Endodermal cell (in vitro differentiated cells): Measurements from ENCODE around the gene CIT. TPM values are rescaled to one million over a fixed set of nuclear protein-coding genes. Genes with fewer than 3 reads are reported as not detected.

Experiments
- DNase-seq: peaks from one replicate; pipeline ENCODE4 v3.0.0-alpha.2; 2017
- H3K27ac ChIP-seq: 2 replicates; pipeline ENCODE4 v1.5.1; 2013; ENCODE audit warnings: mild to moderate bottlenecking, low read depth, low read length, moderate library complexity
- H3K27me3 ChIP-seq: 2 replicates; pipeline ENCODE4 v1.6.1; 2013; ENCODE audit warnings: mild to moderate bottlenecking, low read length, moderate library complexity; ENCODE audit not compliant: insufficient read depth, control insufficient read depth, poor library complexity, severe bottlenecking
- H3K36me3 ChIP-seq: 2 replicates; pipeline ENCODE4 v1.7.0; 2013; ENCODE audit warnings: mild to moderate bottlenecking, low read length, moderate library complexity; ENCODE audit not compliant: control insufficient read depth, insufficient read depth
- H3K4me1 ChIP-seq: one replicate; pipeline ENCODE4 v1.7.0; 2013; ENCODE audit warnings: low read length; ENCODE audit not compliant: control insufficient read depth, insufficient read depth
- H3K4me3 ChIP-seq: 2 replicates; pipeline ENCODE4 v1.5.1; 2013; ENCODE audit warnings: mild to moderate bottlenecking, low read length, moderate library complexity
- H3K9ac ChIP-seq: 2 replicates; pipeline ENCODE4 v1.6.1; 2013; ENCODE audit warnings: mild to moderate bottlenecking, low read length, moderate library complexity; ENCODE audit not compliant: poor library complexity, severe bottlenecking; ENCODE audit errors: extremely low read depth
- H3K9me3 ChIP-seq: 2 replicates; pipeline ENCODE4 v1.6.1; 2013; ENCODE audit warnings: mild to moderate bottlenecking, low read length, moderate library complexity; ENCODE audit not compliant: control insufficient read depth
- H3K27ac Mint-ChIP-seq: 2 replicates; pipeline ENCODE4 v1.8.0; 2020; ENCODE audit warnings: mixed read lengths
- H3K27me3 Mint-ChIP-seq: 2 replicates; pipeline ENCODE4 v1.8.0; 2021; ENCODE audit warnings: mild to moderate bottlenecking, mixed read lengths; ENCODE audit not compliant: insufficient read depth
- H3K36me3 Mint-ChIP-seq: 2 replicates; pipeline ENCODE4 v1.8.0; 2020; ENCODE audit warnings: low read depth, mixed read lengths
- H3K4me1 Mint-ChIP-seq: 2 replicates; pipeline ENCODE4 v1.8.0; 2020; ENCODE audit warnings: mixed read lengths
- H3K4me3 Mint-ChIP-seq: 2 replicates; pipeline ENCODE4 v1.8.0; 2020; ENCODE audit warnings: mild to moderate bottlenecking, moderate library complexity, mixed read lengths
- H3K9me3 Mint-ChIP-seq: 2 replicates; pipeline ENCODE4 v1.8.0; 2020; ENCODE audit warnings: mild to moderate bottlenecking, mixed read lengths
- WGBS, 2 experiments: methylation state at CpG; one replicate each; pipeline versions ENCODE4 v1.1.5 to v1.1.7; 2013; ENCODE audit warnings: missing lambda C conversion rate in 2 of 2, mixed read lengths in 1 of 2; ENCODE audit not compliant: insufficient coverage in 1 of 2, insufficient read length in 1 of 2; 5-methylcytosine and 5-hydroxymethylcytosine counted together
- microRNA-seq: library from miRNA; unstranded; fragments of <30 nt; microRNA quantifications from one replicate; pipeline ENCODE4 v1.2.0, GENCODE V29; 2020; ENCODE audit warnings: borderline microRNAs expressed
- total RNA-seq, 2 donors: library from RNA; stranded (reverse); fragmentation: NEBNext Ultra II Directional in 1 of 2; extraction: Animal tissue kit (Norgen Biotek cat#: 25700) in 1 of 2; gene quantifications; 2 replicates in 1 of 2; 3 replicates in 1 of 2; pipeline ENCODE4 v1.2.1, GENCODE V29; 2021
- TF ChIP-seq, protein P1 (sequence below): fragments of 200-600 bp; sonication (generic); conservative IDR thresholded peaks from 2 replicates; pipeline ENCODE4 v1.5.0; 2021; ENCODE audit warnings: antibody characterized with exemption, mild to moderate bottlenecking

Gene CIT
- total RNA-seq, 2 donors from 2014 or later, result 57.3 to 79.1 TPM

DNA sequence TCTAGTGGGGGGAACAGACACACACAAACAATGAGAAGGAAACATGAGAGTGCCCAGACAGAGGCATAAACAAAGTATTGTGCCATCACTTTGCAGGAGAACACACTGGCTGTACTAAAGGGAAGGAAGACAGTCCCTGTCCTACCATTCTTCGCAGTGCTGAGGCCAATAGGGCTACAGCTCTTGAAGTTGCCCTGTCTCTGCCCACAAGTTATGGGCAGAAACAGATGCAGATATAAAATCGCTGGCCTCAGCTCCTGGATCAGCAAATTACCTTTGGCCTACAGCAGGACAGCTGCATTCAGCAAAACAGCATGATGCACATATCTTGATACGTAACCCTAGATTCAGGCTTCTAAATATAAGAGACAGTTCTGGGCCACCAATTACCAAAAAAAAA lies 232.2 kb downstream of the CIT start:
- Histone ChIP-seq H3K9ac (no peak overlapping the region), H3K9me3 (no peaks in the 10 kb centered on the region), H3K4me3 (no peak overlapping the region), H3K27ac (no peak overlapping the region), H3K27me3 (no peaks in the 10 kb centered on the region), H3K36me3 (no peaks in the 10 kb centered on the region), H3K4me1 (no peaks in the 10 kb centered on the region)
- DNase-seq, result no peak
- Mint-ChIP-seq H3K27me3 (peaks cover 16% of the 10 kb centered on the region), H3K27ac (no peak overlapping the region), H3K4me1 (no peaks in the 10 kb centered on the region), H3K9me3 (no peaks in the 10 kb centered on the region), H3K36me3 (no peaks in the 10 kb centered on the region), H3K4me3 (no peak overlapping the region)
- WGBS, 2 experiments, result 83 to 93% methylated on average over 1 to 3 of the region's 3 CpGs
- TF ChIP-seq, protein P1, sequence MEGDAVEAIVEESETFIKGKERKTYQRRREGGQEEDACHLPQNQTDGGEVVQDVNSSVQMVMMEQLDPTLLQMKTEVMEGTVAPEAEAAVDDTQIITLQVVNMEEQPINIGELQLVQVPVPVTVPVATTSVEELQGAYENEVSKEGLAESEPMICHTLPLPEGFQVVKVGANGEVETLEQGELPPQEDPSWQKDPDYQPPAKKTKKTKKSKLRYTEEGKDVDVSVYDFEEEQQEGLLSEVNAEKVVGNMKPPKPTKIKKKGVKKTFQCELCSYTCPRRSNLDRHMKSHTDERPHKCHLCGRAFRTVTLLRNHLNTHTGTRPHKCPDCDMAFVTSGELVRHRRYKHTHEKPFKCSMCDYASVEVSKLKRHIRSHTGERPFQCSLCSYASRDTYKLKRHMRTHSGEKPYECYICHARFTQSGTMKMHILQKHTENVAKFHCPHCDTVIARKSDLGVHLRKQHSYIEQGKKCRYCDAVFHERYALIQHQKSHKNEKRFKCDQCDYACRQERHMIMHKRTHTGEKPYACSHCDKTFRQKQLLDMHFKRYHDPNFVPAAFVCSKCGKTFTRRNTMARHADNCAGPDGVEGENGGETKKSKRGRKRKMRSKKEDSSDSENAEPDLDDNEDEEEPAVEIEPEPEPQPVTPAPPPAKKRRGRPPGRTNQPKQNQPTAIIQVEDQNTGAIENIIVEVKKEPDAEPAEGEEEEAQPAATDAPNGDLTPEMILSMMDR, result no peak

DNA sequence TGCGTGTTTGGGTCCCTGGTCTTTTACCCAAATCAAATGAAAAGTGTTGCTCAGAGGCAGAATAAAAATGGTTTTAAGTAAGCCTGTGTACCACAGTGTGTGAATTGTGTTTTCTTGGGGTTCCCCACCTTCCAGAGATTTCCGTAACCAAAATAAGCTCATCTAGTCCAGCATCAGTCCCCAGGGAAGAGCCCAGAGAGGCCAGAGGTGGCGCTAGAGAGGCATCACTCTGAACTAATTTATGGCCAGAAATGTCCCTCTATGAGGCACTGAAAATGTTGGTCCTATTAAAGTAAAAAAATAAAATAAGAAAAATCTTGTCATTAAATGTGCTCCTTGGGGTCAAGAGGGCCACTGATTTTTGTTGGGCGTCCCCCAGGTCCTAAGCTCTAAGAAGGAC lies 234.1 kb downstream of the CIT start:
- Mint-ChIP-seq H3K27ac (no peak overlapping the region), H3K4me3 (no peak overlapping the region), H3K9me3 (no peaks in the 10 kb centered on the region), H3K36me3 (no peaks in the 10 kb centered on the region), H3K27me3 (peaks cover 16% of the 10 kb centered on the region), H3K4me1 (no peaks in the 10 kb centered on the region)
- no peaks in the 10 kb centered on the region for H3K36me3 ChIP-seq
- H3K27ac ChIP-seq, result no peak overlapping the region
- H3K9ac ChIP-seq, result no peak overlapping the region
- peak; percentile 80 for DNase-seq
- peaks cover under 1% of the 10 kb centered on the region for H3K27me3 ChIP-seq
- WGBS, 2 experiments, result 40 to 67% methylated on average over 1 to 4 of the region's 4 CpGs
- TF ChIP-seq, protein P1, result peak; percentile 75
- no peaks in the 10 kb centered on the region for H3K4me1 ChIP-seq
- no peak overlapping the region for H3K4me3 ChIP-seq
- H3K9me3 ChIP-seq, result no peaks in the 10 kb centered on the region

Small RNA genes lying within 50 kb of the gene (microRNA-seq; reads per million reads assigned to microRNA genes)
- not detected for gene MIR1178

Other genes starting within 250 kb of the CIT start
- gene PRKAB1, start 209.2 kb downstream of the CIT start, total RNA-seq, result 10 to 100 TPM; 28.8 to 32.0 TPM
- 10 to 100 TPM; 14.5 to 22.3 TPM for gene BICDL1, start 111.9 kb upstream of the CIT start, total RNA-seq
- 10 to 100 TPM; 32.4 to 36.6 TPM for gene RAB35, start 239.4 kb upstream of the CIT start, total RNA-seq